ENCODE data around the gene KIF13A.
"Not testable (repeated sequence)": the region's sequence is repeated elsewhere in the genome, so short reads cannot be mapped to it uniquely, and the experiment has no call there.

The KIF13A gene

DNA sequence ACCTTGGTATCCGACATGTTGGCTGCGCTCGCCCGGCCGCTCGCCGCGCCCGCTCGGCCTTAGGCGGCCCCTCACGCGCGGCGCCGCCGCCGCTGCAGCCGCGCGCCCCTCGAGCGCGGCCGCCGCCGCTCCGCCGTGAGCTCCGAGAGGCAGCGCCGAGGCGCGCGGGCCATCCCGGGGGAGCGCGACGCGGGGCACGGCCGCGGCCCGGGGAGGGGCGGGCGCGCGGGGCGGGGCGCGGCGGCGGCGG, at the start of gene KIF13A:
TSS of gene KIF13A (minus strand) at position 189 of the 250 bp plus-strand sequence. CDS start at position 17, 172 bp downstream.
- DNase-seq, result peak; percentile 70

DNA sequence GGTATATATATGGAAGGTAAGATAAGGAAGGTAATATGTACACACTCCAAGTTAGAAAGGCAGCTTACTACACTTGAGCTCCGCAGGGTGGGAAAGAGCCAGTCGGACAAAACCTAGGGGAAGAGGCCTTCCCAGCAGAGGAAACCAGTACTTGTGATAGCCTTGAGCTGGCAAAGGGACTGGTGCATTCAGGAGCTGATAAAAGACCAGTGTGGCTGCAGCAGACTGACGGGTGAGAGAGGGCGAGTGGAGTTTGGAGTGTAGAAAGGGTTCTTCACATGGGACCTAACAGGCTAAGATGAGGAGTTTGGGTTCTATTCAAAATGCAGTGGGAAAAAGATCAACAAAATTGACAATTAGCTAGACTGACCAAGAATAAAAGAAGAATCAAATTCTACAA, 49.3 kb upstream of the KIF13A start:
- DNase-seq, result no peak

GRCh38 chr6:18035330-18035854, 48.0 kb upstream of the KIF13A start:
- DNase-seq, result no peak

DNA sequence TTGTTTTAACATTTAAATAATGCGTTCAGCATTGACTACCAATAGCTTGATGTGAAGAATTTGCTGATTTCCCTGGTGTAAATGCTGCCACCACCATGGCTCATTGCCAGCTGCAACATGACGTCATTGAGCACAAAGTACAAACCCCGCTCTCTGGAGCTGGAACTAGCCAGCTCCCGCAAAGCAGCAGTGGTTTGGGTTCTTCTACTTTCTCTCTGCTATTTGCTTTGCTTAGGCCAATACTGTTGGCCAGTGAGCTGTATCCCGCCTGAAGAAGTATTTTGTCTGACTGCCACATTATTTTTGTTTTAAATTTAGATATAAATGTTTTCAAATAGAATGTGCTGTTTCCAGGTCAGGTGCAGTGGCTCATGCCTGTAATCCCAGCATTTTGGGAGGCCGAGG, 47.4 kb upstream of the KIF13A start:
- peak; percentile 9 for DNase-seq

GRCh38 chr6:18031680-18032256, 44.3 kb upstream of the KIF13A start:
- no peak for DNase-seq

GRCh38 chr6:18031189-18031588, 43.8 kb upstream of the KIF13A start:
- DNase-seq, result no peak

GRCh38 chr6:18028332-18028731, 40.9 kb upstream of the KIF13A start:
- no peak for DNase-seq

- DNase-seq, result no peak
Measured at GRCh38 chr6:18025596-18025995, 38.2 kb upstream of the KIF13A start.

DNA sequence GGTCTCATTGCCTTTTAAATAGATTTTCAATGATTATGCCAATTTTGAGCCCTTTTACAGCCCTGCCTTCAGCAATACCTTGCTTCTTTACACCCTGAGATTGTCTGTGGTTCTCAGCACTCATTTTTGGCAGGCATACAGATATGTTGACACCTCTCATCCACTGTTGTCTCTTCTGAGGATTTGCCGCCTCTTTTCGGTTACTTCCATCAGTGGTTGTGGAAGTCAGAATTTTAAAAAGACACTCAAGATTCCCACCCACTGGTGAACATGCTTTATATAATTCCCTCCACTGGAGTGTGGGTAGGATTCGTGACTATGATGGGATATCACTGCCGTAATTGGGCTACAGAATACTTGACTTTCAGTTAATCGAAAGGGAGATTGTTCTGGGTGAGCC, 37.4 kb upstream of the KIF13A start:
- DNase-seq, result no peak

GRCh38 chr6:18023891-18024290, 36.5 kb upstream of the KIF13A start:
- no peak for DNase-seq

GRCh38 chr6:18022398-18023231, 35.2 kb upstream of the KIF13A start:
- peak; percentile 46 for DNase-seq

- no peak for DNase-seq
Measured at GRCh38 chr6:18021166-18021850, 33.9 kb upstream of the KIF13A start.

GRCh38 chr6:18020545-18020944, 33.1 kb upstream of the KIF13A start:
- DNase-seq, result not testable (repeated sequence)

DNA sequence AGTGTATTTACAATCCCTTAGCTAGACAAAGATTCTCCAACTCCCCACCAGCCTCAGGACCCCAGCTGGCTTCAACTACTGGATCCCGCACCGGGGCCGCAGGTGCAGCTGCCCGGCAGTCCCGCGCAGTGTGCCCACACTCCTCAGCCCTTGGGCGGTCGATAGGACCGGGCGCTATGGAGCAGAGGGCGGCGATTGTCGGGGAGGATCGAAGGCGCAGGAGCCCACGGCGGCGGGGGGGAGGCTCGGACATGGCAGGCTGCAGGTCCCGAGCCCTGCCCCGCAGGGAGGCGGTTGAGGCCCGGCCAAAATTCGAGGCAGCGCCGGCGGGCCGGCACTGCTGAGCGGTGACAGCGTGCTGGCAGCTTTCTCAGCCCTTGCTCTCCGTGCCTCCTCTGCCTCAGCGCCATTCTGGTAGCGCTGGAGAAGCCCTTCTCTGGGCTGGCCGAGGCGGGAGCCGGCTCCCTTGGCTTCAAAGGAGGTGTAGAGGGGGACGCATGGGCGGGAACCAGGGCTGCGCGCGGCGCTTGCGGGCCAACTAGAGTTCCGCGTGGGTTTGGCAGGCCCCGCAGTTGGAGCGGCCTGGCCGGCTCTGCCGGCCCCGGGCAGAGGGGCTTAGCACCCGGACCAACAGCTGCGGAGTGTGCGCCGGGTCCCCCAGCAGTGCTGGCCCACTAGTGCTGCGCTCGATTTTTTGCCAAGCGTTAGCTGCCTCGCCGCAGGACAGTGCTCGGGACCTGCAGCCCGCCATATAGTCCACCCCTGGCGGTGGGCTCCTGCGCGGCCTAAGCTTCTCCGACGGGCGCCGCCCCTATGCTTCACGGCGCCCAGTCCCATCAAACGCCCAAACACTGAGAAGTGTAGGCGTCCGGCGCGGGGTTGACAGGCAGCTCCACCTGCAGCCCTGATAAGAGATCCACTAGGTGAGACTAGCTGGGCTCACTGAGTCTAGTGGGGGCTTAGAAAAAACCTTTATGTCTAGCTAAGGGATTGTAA, 32.4 kb upstream of the KIF13A start:
- DNase-seq, result no peak

GRCh38 chr6:18019133-18019532, 31.7 kb upstream of the KIF13A start:
- not testable (repeated sequence) for DNase-seq

GRCh38 chr6:18016698-18017097, 29.3 kb upstream of the KIF13A start:
- no peak for DNase-seq

GRCh38 chr6:18016133-18016532, 28.7 kb upstream of the KIF13A start:
- no peak for DNase-seq

- DNase-seq, result no peak
Measured at GRCh38 chr6:18011287-18011686, 23.9 kb upstream of the KIF13A start.

DNA sequence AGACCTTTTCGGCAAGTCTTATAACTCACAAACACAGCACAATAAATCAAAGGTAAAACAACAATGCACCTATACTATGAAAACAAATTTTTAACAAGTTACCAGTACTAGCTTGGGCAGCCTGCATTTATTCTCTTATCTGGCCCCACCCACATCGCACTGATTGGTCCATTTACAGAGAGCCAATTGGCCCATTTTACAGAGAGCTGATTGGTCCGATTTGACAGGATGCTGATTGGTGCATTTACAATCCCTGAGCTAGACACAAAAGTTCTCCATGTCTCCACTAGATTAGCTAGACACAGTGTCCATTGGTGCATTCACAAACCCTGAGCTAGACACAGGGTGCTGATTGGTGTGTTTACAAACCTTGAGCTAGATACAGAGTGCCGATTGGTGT, 23.1 kb upstream of the KIF13A start:
- DNase-seq, result not testable (repeated sequence)

- DNase-seq, result no peak
Measured at GRCh38 chr6:18004256-18004985, 17.0 kb upstream of the KIF13A start.

DNA sequence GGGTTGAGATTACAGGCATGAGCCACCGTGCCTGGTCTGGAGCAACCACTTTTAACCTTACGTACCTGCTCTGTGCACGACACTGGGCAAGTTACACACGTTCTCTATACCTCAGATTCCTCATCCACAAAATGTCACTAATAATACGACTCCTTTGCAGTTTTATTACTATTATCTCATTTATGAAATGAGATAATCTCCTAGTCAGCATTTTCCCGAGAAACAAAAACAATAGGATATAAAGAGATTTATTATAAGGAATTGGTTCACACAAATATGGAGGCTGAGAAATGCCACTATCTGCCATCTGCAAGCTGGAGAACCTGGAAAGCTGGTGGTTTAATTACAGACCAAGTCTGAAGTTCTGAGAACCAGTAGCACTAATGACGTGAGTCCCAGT, 12.0 kb upstream of the KIF13A start:
- no peak for DNase-seq

- DNase-seq, result no peak
Measured at GRCh38 chr6:17998442-17998841, 11.0 kb upstream of the KIF13A start.
